ENCODE measurements around the gene GPC6. TPM values are rescaled to one million over a fixed set of nuclear protein-coding genes. Genes with fewer than 3 reads are reported as not detected.

GPC6 gene
- total RNA-seq, 1 donor from 2014 or later: not detected

GRCh38 chr13:93238711-93239110 is 12.1 kb downstream of the GPC6 start:
- intact Hi-C loops (cut with micrococcal nuclease): no loop called here
- DNase-seq (ENCODE audit: low spot score): no peak
- peaks cover 24% of the 10 kb centered on the region for H3K9me3 Mint-ChIP-seq
- H3K27ac Mint-ChIP-seq: no peak overlapping the region
- no peak overlapping the region for H3K4me3 Mint-ChIP-seq
- no peaks in the 10 kb centered on the region for H3K4me1 Mint-ChIP-seq (ENCODE audit: low read depth)
- no peaks in the 10 kb centered on the region for H3K36me3 Mint-ChIP-seq (ENCODE audit: low read depth)
- no peaks in the 10 kb centered on the region for H3K27me3 Mint-ChIP-seq (ENCODE audit: insufficient read depth)

DNA sequence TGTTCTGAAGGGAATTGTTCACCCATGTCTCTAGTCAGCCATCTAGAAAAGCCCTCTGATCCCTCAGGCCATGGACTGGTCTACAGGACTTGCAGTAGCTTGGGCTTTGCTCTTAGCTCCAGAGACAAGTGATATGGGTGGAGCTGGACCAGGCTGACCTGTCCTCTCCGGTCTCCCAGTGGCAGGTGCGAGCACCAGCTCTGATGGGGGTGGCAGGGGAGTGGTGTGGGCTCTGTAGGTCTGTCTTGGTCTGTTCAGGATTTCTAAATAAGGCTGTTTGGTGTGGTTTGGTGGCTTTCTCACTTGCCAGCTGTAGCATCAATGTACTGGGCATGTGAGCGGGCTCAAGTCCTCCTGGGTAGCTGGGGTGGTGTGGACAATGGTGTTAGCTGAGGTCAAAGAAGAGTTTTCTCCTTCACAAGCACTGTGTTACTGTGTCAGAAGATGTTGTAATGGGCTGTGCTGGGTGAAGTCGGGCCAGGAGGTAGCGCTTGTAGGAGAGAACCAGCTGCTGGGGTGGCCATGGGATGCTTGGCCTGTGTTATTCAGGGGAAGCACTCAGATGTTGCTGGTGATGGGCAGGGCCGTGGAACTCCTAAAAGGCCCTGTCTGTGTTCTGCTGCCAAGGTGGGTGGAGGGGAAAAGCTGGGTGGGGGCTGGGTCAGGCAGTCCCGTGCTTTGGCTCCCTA is 16.9 kb downstream of the GPC6 start:
- DNase-seq (ENCODE audit: low spot score): no peak
- intact Hi-C loops (cut with micrococcal nuclease): no loop called here
- Mint-ChIP-seq H3K36me3 (ENCODE audit: low read depth) (no peaks in the 10 kb centered on the region), H3K9me3 (peaks cover 24% of the 10 kb centered on the region), H3K4me1 (ENCODE audit: low read depth) (no peaks in the 10 kb centered on the region), H3K4me3 (no peak overlapping the region), H3K27ac (no peak overlapping the region), H3K27me3 (ENCODE audit: insufficient read depth) (no peaks in the 10 kb centered on the region)

- H3K36me3 Mint-ChIP-seq (ENCODE audit: low read depth): no peaks in the 10 kb centered on the region
- no peaks in the 10 kb centered on the region for H3K27me3 Mint-ChIP-seq (ENCODE audit: insufficient read depth)
- no peak overlapping the region for H3K27ac Mint-ChIP-seq
- no peak for DNase-seq (ENCODE audit: low spot score)
- intact Hi-C loops (cut with micrococcal nuclease): no loop called here
- H3K4me1 Mint-ChIP-seq (ENCODE audit: low read depth): no peaks in the 10 kb centered on the region
- no peak overlapping the region for H3K4me3 Mint-ChIP-seq
- H3K9me3 Mint-ChIP-seq: peaks cover 19% of the 10 kb centered on the region
Observed at GRCh38 chr13:93244141-93244917, 17.7 kb downstream of the GPC6 start.

DNA sequence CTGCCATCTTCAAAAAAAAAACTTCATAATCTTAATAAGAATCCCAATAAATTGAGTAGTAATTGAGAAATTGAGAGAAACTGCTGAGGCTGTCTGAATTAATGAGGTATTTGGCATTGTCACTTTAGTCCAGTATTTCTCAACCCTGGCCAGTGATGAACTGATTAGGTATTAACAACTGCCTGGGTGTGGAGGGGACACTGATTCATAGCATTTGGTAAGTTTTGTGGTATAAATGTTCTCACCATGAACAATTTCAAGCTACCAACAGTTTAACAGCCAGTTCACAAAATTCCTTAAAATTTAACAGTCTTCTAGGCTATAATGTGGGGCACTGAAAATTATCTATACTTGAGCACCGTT is 18.3 kb downstream of the GPC6 start:
- H3K27me3 Mint-ChIP-seq (ENCODE audit: insufficient read depth): no peaks in the 10 kb centered on the region

DNA sequence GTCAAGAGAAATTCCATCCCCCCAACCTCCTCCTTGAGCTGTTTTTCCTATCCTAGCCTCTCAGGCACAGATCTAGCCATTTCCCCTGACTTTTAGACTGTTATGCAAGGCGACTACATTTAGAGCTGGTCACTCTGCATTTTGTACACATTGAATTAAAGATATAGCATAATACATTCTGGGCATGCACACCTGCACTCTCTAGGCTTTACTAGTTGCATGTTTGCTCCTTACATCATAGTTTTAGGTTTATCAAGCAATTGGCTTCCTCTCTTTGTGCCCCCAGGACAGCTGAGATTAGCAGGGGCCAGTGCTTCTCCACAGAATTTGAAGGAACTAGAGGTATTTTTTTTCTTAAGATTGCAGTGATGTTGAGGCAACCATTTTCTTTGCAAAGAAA is 19.5 kb downstream of the GPC6 start:
- intact Hi-C loops (cut with micrococcal nuclease): no loop called here
- no peak for DNase-seq (ENCODE audit: low spot score)
- Mint-ChIP-seq H3K27me3 (ENCODE audit: insufficient read depth) (no peaks in the 10 kb centered on the region), H3K27ac (no peak overlapping the region), H3K36me3 (ENCODE audit: low read depth) (no peaks in the 10 kb centered on the region), H3K4me3 (no peak overlapping the region), H3K4me1 (ENCODE audit: low read depth) (no peaks in the 10 kb centered on the region), H3K9me3 (peaks cover 12% of the 10 kb centered on the region)

More for the DNA sequence above, 18.3 kb downstream of the GPC6 start:
- Mint-ChIP-seq H3K4me1 (ENCODE audit: low read depth) (no peaks in the 10 kb centered on the region), H3K9me3 (peaks cover 16% of the 10 kb centered on the region), H3K36me3 (ENCODE audit: low read depth) (no peaks in the 10 kb centered on the region), H3K4me3 (no peak overlapping the region), H3K27ac (no peak overlapping the region)
- DNase-seq (ENCODE audit: low spot score): no peak
- intact Hi-C loops (cut with micrococcal nuclease): no loop called here

DNA sequence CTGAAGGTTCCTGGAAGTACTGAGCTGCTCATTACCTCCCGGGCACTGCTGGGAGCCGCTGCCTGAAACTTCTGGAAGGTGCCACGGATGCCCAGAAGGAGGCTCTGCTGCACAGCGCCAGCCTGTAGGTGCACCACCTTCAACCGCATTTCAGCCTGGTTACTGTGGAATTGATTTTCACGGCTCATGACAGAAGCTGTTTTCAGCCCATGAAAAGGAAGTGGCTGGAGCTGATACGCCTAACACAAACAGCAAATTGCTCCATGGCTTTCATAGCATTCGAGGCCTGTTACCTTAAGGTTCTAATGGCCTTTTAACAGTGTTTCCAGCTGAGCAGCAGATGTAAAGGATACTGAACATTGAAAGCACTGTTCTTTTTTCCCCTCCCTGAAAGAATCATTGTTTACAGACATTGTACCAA is 22.0 kb downstream of the GPC6 start:
- Mint-ChIP-seq H3K4me3 (no peak overlapping the region), H3K4me1 (ENCODE audit: low read depth) (no peaks in the 10 kb centered on the region), H3K27me3 (ENCODE audit: insufficient read depth) (no peaks in the 10 kb centered on the region), H3K9me3 (no peaks in the 10 kb centered on the region), H3K27ac (no peak overlapping the region), H3K36me3 (ENCODE audit: low read depth) (no peaks in the 10 kb centered on the region)
- DNase-seq (ENCODE audit: low spot score): no peak
- intact Hi-C loops (cut with micrococcal nuclease): no loop called here

GRCh38 chr13:93249364-93250306 is 23.0 kb downstream of the GPC6 start:
- no peaks in the 10 kb centered on the region for H3K4me1 Mint-ChIP-seq (ENCODE audit: low read depth)
- DNase-seq (ENCODE audit: low spot score): no peak
- intact Hi-C loops (cut with micrococcal nuclease): no loop called here
- no peaks in the 10 kb centered on the region for H3K9me3 Mint-ChIP-seq
- H3K36me3 Mint-ChIP-seq (ENCODE audit: low read depth): no peaks in the 10 kb centered on the region
- no peaks in the 10 kb centered on the region for H3K27me3 Mint-ChIP-seq (ENCODE audit: insufficient read depth)
- H3K27ac Mint-ChIP-seq: no peak overlapping the region
- H3K4me3 Mint-ChIP-seq: no peak overlapping the region

- no peak overlapping the region for H3K27ac Mint-ChIP-seq
- H3K9me3 Mint-ChIP-seq: no peaks in the 10 kb centered on the region
- H3K4me1 Mint-ChIP-seq (ENCODE audit: low read depth): no peaks in the 10 kb centered on the region
- H3K4me3 Mint-ChIP-seq: no peak overlapping the region
- intact Hi-C loops (cut with micrococcal nuclease): no loop called here
- H3K36me3 Mint-ChIP-seq (ENCODE audit: low read depth): no peaks in the 10 kb centered on the region
- H3K27me3 Mint-ChIP-seq (ENCODE audit: insufficient read depth): no peaks in the 10 kb centered on the region
- DNase-seq (ENCODE audit: low spot score): no peak
Observed at GRCh38 chr13:93254775-93255174, 28.2 kb downstream of the GPC6 start.

- Mint-ChIP-seq H3K4me1 (ENCODE audit: low read depth) (no peaks in the 10 kb centered on the region), H3K4me3 (no peak overlapping the region), H3K36me3 (ENCODE audit: low read depth) (no peaks in the 10 kb centered on the region), H3K27me3 (ENCODE audit: insufficient read depth) (no peaks in the 10 kb centered on the region), H3K27ac (no peak overlapping the region), H3K9me3 (no peaks in the 10 kb centered on the region)
- intact Hi-C loops (cut with micrococcal nuclease): no loop called here
- DNase-seq (ENCODE audit: low spot score): no peak
Observed at GRCh38 chr13:93256998-93257397, 30.4 kb downstream of the GPC6 start.

DNA sequence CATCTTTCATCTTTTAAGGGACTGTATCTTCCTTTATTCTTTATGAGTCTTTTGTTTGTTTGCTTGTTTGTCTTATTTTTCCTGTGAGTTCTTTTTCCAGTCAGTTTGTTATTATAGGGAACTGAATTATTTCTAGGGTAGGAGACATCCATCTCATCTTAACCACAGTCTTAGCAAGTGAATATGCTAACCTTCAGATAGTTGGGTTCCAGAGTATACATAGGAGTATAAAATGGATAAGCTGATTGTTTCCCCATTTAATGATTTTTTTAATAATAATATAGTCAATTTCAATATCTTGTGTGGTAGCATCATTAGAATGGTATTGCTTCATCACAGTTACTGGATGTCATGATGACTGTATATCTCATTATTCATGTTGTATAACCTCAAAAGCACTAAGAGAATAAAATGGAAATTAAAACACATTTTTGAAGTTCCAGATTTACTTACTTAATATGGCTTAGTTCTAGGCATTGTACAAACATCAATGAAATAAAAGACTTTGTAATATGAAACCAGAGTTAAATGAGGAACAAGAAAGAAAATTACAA is 33.0 kb downstream of the GPC6 start:
- intact Hi-C loops (cut with micrococcal nuclease): loop anchor here (10.0 kb wide), 1 partner anchor 1105 kb away; no protein-coding TSS in a partner anchor

GRCh38 chr13:93260591-93260990 is 34.0 kb downstream of the GPC6 start:
- no peak for DNase-seq (ENCODE audit: low spot score)

More for the DNA sequence above, 33.0 kb downstream of the GPC6 start:
- H3K4me1 Mint-ChIP-seq (ENCODE audit: low read depth): no peaks in the 10 kb centered on the region
- no peaks in the 10 kb centered on the region for H3K9me3 Mint-ChIP-seq
- no peak for DNase-seq (ENCODE audit: low spot score)
- H3K36me3 Mint-ChIP-seq (ENCODE audit: low read depth): no peaks in the 10 kb centered on the region
- H3K27me3 Mint-ChIP-seq (ENCODE audit: insufficient read depth): no peaks in the 10 kb centered on the region
- H3K4me3 Mint-ChIP-seq: no peak overlapping the region
- no peak overlapping the region for H3K27ac Mint-ChIP-seq

GRCh38 chr13:93262729-93263345 is 36.2 kb downstream of the GPC6 start:
- Mint-ChIP-seq H3K9me3 (no peaks in the 10 kb centered on the region), H3K4me1 (ENCODE audit: low read depth) (no peaks in the 10 kb centered on the region), H3K27ac (no peak overlapping the region), H3K27me3 (ENCODE audit: insufficient read depth) (no peaks in the 10 kb centered on the region), H3K36me3 (ENCODE audit: low read depth) (no peaks in the 10 kb centered on the region), H3K4me3 (no peak overlapping the region)
- intact Hi-C loops (cut with micrococcal nuclease): loop anchor here (10.0 kb wide), 1 partner anchor 1102 kb away; no protein-coding TSS in a partner anchor
- DNase-seq (ENCODE audit: low spot score): no peak

More at GRCh38 chr13:93260591-93260990, 34.0 kb downstream of the GPC6 start:
- H3K4me3 Mint-ChIP-seq: no peak overlapping the region
- no peaks in the 10 kb centered on the region for H3K36me3 Mint-ChIP-seq (ENCODE audit: low read depth)
- H3K27ac Mint-ChIP-seq: no peak overlapping the region
- intact Hi-C loops (cut with micrococcal nuclease): loop anchor here (10.0 kb wide), 1 partner anchor 1104 kb away; no protein-coding TSS in a partner anchor
- no peaks in the 10 kb centered on the region for H3K27me3 Mint-ChIP-seq (ENCODE audit: insufficient read depth)
- H3K4me1 Mint-ChIP-seq (ENCODE audit: low read depth): no peaks in the 10 kb centered on the region
- H3K9me3 Mint-ChIP-seq: no peaks in the 10 kb centered on the region
